ENCODE data around the gene KRT35.

Gene KRT35

DNA sequence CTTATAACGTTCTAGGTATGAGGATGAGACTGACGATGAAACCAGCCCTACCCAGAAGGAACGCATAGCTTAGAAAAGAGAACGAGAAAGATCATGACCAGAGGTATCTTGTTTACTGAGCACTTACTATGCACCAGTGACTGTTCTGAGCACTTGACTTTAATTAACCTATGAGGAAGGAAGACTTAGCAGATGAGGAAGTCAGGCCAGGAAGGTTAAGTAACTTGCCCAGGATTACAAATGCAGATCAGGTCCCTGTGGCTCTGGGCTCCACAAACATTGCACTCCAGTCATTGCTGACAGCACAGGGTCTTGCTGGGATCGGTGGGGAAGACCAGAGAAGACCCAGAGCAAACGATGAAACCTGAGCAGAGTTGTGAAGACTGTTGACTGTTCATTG lies 17.3 kb upstream of the KRT35 start:
- Histone ChIP-seq H3K27ac (ENCODE audit: low read depth, low read length) (no peak overlapping the region), H3K4me3 (ENCODE audit: low read depth, low read length) (no peak overlapping the region), H3K36me3 (ENCODE audit: control insufficient read depth, insufficient read depth, low read length) (no peaks in the 10 kb centered on the region), H3K9ac (ENCODE audit: low read length) (no peak overlapping the region), H3K27me3 (ENCODE audit: control insufficient read depth, insufficient read depth, low read length) (no peaks in the 10 kb centered on the region), H3K4me1 (ENCODE audit: control insufficient read depth, insufficient read depth, low read length) (peaks cover 35% of the 10 kb centered on the region), H3K9me3 (ENCODE audit: control insufficient read depth, insufficient read depth, low read depth, low read length) (no peaks in the 10 kb centered on the region)

DNA sequence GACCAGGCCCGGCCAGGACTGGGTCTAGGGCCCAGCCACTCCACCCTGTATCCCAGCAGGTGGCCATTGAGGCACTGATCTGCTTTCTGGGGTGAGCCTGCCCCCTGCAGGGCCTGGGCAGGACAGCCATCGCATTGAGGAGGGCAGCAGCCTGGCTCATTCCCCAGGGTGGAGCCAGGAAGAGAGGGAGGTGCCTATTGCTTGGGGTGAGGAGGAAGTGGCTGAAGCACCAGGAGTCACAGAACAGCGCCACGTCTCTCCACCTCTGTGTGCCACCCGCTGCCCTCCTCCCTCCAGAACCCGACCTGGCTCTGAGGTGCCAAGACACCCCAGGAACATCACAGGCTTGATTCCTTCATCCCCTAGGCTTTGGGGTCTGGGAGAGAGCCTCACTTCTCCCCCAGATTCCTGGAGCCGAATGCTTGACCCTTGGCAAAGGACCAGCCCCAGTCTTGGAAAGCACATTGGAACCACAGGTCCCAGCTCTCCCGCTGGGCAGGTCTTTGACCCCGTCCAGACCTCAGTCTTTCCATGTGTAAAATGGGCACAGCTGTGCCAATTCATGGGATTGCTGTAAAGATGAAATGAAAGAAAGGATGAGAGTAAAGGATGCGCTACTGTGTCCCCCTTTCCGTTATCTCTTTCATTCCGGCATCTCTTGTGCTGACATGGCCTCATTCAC lies 16.0 kb upstream of the KRT35 start:
- no peaks in the 10 kb centered on the region for H3K36me3 ChIP-seq (ENCODE audit: control insufficient read depth, insufficient read depth, low read length)
- peaks cover 35% of the 10 kb centered on the region for H3K4me1 ChIP-seq (ENCODE audit: control insufficient read depth, insufficient read depth, low read length)
- no peak overlapping the region for H3K27ac ChIP-seq (ENCODE audit: low read depth, low read length)
- H3K4me3 ChIP-seq (ENCODE audit: low read depth, low read length) = no peak overlapping the region
- H3K27me3 ChIP-seq (ENCODE audit: control insufficient read depth, insufficient read depth, low read length) = no peaks in the 10 kb centered on the region
- no peak overlapping the region for H3K9ac ChIP-seq (ENCODE audit: low read length)
- no peaks in the 10 kb centered on the region for H3K9me3 ChIP-seq (ENCODE audit: control insufficient read depth, insufficient read depth, low read depth, low read length)

DNA sequence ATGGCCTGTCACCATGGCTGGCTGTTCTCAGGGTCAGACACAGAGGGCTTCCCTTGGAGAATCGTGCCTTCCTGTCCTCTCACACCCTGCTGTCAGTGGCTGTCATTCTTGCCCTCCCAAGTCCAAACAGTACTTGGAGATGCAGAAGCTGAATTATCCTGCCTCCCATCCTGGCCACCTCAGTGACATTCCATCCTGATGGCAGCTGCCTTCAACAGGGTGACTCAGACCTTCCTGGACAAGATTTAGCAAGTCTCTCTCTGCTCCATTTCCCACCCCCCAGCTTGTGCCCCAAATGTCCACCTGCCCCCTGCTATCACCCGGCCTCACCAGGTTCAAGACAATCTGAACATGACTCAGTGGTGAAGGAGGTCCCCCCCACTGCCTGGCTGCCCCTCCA lies 13.6 kb upstream of the KRT35 start:
- no peaks in the 10 kb centered on the region for H3K9me3 ChIP-seq (ENCODE audit: control insufficient read depth, insufficient read depth, low read depth, low read length)
- H3K9ac ChIP-seq (ENCODE audit: low read length) = no peak overlapping the region
- H3K4me3 ChIP-seq (ENCODE audit: low read depth, low read length) = no peak overlapping the region
- no peaks in the 10 kb centered on the region for H3K36me3 ChIP-seq (ENCODE audit: control insufficient read depth, insufficient read depth, low read length)
- peaks cover 17% of the 10 kb centered on the region; the same call in 1 of the 2 replicates for H3K4me1 ChIP-seq (ENCODE audit: control insufficient read depth, insufficient read depth, low read length)
- no peaks in the 10 kb centered on the region for H3K27me3 ChIP-seq (ENCODE audit: control insufficient read depth, insufficient read depth, low read length)
- H3K27ac ChIP-seq (ENCODE audit: low read depth, low read length) = no peak overlapping the region

DNA sequence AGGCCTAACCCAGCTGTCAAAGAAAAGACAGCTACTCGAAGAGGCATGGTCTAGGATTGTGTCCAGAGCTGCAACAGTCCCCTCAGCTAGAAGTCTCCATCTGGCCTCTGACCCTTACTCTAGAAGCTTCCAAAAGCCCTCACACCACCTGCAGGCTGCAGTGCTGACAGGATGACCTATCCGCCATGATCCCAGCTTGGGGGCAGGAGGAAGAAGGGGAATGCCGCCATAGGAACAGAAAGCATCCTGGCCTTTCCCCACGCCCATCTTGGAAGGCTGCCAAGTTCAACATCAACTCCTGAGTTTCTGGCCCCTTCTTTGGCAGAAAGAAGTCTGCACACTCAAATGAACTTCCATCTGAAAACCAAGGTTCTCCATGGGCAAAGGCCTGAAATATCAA lies 11.8 kb upstream of the KRT35 start:
- Histone ChIP-seq H3K9ac (ENCODE audit: low read length) (no peak overlapping the region), H3K27ac (ENCODE audit: low read depth, low read length) (no peak overlapping the region), H3K27me3 (ENCODE audit: control insufficient read depth, insufficient read depth, low read length) (no peaks in the 10 kb centered on the region), H3K9me3 (ENCODE audit: control insufficient read depth, insufficient read depth, low read depth, low read length) (no peaks in the 10 kb centered on the region), H3K4me1 (ENCODE audit: control insufficient read depth, insufficient read depth, low read length) (peaks cover 9% of the 10 kb centered on the region; the same call in 1 of the 2 replicates), H3K36me3 (ENCODE audit: control insufficient read depth, insufficient read depth, low read length) (no peaks in the 10 kb centered on the region), H3K4me3 (ENCODE audit: low read depth, low read length) (no peak overlapping the region)

DNA sequence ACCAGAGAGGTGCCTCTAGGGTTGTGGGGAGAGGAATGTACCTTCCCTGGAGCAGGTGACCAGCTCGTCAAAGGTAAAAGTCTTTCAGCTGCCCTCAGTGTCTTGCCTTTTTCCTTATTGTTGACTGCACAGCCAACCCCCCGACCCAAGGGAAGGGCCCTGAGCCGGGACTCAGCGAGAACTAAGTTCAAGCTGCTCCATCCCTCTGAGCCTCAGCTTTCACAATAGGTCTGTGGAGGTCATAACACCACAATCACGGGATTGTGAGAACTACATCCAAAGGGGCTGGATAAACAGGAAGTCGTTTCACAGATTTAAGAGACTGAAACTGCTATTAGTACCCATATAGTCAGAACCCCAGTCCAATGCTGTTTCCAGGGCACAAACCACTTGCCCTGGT lies 11.4 kb upstream of the KRT35 start:
- Histone ChIP-seq H3K36me3 (ENCODE audit: control insufficient read depth, insufficient read depth, low read length) (no peaks in the 10 kb centered on the region), H3K4me3 (ENCODE audit: low read depth, low read length) (no peak overlapping the region), H3K27me3 (ENCODE audit: control insufficient read depth, insufficient read depth, low read length) (peaks cover 3% of the 10 kb centered on the region), H3K27ac (ENCODE audit: low read depth, low read length) (no peak overlapping the region), H3K9ac (ENCODE audit: low read length) (no peak overlapping the region), H3K4me1 (ENCODE audit: control insufficient read depth, insufficient read depth, low read length) (peaks cover 9% of the 10 kb centered on the region; the same call in 1 of the 2 replicates), H3K9me3 (ENCODE audit: control insufficient read depth, insufficient read depth, low read depth, low read length) (no peaks in the 10 kb centered on the region)

DNA sequence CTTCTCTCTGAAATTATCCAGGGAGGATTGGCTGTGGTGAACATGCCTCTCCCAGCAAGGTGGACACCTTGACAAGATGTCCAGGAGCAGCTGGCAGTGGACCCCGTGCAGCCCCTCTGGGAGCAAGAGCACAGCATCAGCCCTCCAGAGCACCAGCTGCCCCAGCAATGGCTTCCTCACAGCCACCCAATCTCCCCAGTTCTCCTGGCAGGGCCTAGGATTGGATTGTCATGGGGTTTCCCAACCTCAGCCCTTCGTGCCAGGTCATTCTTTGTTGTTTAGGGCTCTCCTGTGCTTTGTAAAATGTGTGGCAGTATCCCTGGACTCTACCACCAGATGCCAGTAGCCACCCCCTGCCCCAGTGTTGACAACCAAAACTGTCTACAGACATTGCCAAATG lies 10.5 kb upstream of the KRT35 start:
- Histone ChIP-seq H3K4me1 (ENCODE audit: control insufficient read depth, insufficient read depth, low read length) (peaks cover 1% of the 10 kb centered on the region; the same call in 1 of the 2 replicates), H3K36me3 (ENCODE audit: control insufficient read depth, insufficient read depth, low read length) (no peaks in the 10 kb centered on the region), H3K9me3 (ENCODE audit: control insufficient read depth, insufficient read depth, low read depth, low read length) (no peaks in the 10 kb centered on the region), H3K27ac (ENCODE audit: low read depth, low read length) (no peak overlapping the region), H3K9ac (ENCODE audit: low read length) (no peak overlapping the region), H3K27me3 (ENCODE audit: control insufficient read depth, insufficient read depth, low read length) (peaks cover 6% of the 10 kb centered on the region), H3K4me3 (ENCODE audit: low read depth, low read length) (no peak overlapping the region)

DNA sequence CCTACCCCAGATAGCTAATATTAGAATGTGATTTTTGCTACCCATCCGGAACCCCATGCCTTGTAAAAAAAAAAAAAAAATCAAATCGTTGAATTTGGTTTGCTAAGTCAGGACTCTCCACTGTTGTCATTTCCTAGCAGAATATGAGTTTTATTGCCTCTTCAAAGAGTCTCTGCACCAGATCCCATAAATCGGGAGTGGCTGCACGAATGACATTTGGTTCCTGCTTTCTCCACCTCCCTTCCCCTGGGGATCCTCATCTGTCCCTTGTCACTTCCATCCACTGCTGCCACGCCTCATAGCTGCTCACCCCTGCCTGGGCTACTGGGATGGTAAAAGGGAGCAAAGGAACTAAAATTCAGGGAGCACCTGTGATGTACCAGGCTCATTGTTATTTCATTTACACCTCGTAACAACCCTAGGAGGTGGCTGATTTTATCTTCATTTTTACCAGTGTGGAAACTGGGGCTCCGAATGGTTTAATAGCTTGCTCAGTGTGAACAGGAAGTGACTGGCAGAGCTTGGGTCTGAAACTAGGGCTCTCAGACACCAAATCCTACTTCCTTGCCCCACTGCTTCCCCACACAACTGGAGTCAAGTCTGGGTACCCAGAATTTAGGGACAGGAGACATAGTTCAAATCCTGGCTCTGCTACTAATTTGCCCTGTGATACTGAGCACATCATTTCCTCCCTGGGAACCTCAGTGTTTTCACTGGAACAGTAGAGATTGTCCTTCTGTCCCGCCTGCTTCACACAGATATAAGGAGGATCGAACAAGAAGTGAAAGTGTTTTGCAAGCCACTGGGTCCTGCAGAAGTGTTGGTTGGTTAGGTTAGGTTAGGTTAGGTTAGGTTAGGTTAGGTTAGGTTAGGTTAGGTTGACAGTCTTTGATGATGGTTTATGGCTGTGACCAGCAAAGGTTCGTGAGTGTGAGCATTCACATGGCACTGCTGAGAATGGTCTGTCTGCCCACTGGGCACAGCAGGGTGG lies 9.3 kb upstream of the KRT35 start:
- Histone ChIP-seq H3K4me3 (ENCODE audit: low read depth, low read length) (no peak overlapping the region), H3K36me3 (ENCODE audit: control insufficient read depth, insufficient read depth, low read length) (no peaks in the 10 kb centered on the region), H3K27me3 (ENCODE audit: control insufficient read depth, insufficient read depth, low read length) (peaks cover 9% of the 10 kb centered on the region), H3K4me1 (ENCODE audit: control insufficient read depth, insufficient read depth, low read length) (no peaks in the 10 kb centered on the region; the same call in 1 of the 2 replicates), H3K9me3 (ENCODE audit: control insufficient read depth, insufficient read depth, low read depth, low read length) (no peaks in the 10 kb centered on the region), H3K9ac (ENCODE audit: low read length) (no peak overlapping the region), H3K27ac (ENCODE audit: low read depth, low read length) (no peak overlapping the region)

DNA sequence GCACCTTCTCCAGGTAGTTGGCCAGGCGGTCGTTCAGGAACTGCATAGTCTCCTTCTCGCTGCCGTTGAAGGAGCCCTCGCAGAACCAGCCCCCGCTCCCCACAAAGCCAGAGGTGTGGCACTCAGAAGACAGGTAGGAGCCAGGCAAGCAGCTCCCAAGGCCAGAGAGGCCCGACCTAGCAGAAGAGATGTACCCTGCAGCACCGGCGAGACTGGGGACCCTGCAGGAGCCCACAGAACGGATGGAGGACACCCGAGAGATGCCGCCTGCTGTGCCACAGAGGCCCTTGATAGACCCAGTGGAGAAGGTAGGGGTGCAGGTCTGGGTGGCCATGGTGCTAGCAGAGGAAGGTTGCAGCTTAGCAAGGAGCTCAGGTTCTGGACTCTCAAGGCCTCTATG lies 8.6 kb upstream of the KRT35 start, which contains the start of gene KRT36:
Gene KRT36 (minus strand): TSS at position 380 of the 400 bp plus-strand sequence. CDS start 46 bp downstream, at position 334.
- no peak within 1 kb of the TSS for H3K9ac ChIP-seq (ENCODE audit: low read length)
- no peaks in the 10 kb centered on the region for H3K36me3 ChIP-seq (ENCODE audit: control insufficient read depth, insufficient read depth, low read length)
- H3K27me3 ChIP-seq (ENCODE audit: control insufficient read depth, insufficient read depth, low read length) = peaks cover 9% of the 10 kb centered on the region
- H3K4me1 ChIP-seq (ENCODE audit: control insufficient read depth, insufficient read depth, low read length) = no peaks in the 10 kb centered on the region; the same call in 1 of the 2 replicates
- no peak within 1 kb of the TSS for H3K4me3 ChIP-seq (ENCODE audit: low read depth, low read length)
- H3K27ac ChIP-seq (ENCODE audit: low read depth, low read length) = no peak within 1 kb of the TSS
- no peaks in the 10 kb centered on the region for H3K9me3 ChIP-seq (ENCODE audit: control insufficient read depth, insufficient read depth, low read depth, low read length)

DNA sequence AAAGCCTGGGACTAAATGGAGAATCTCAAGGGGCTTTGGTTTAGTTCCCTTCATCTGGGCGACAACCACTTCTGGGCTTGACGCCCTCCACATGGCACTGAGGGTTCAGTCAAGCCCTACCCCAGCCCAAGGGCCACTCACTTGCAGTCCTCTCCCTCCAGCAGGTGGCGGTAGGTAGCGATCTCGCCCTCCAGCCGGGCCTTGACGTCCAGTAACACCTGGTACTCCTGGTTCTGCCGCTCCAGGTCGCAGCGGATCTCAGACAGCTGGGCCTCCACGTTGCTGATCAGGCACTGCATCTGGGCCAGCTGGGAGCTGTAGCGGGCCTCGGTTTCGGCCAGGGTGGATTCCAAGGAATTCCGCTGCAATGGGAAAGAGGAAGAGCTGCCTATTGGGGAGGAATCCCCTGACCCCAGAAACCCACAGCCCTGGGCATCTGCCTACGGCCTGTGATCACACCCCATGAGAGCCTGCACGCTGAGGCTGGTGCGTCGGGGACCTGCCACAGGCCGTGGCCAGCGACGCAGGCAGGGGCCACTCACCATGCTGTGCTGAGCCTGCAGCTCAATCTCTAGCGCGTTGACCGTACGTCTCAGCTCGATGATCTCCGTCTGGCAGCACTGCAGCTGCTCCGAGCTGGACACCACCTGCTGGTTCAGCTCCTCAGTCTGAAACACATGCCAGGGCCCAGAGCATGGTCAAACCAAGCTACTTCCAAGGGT lies 6.0 kb upstream of the KRT35 start:
- no peaks in the 10 kb centered on the region for H3K4me1 ChIP-seq (ENCODE audit: control insufficient read depth, insufficient read depth, low read length)
- H3K9ac ChIP-seq (ENCODE audit: low read length) = no peak overlapping the region
- H3K36me3 ChIP-seq (ENCODE audit: control insufficient read depth, insufficient read depth, low read length) = no peaks in the 10 kb centered on the region
- H3K9me3 ChIP-seq (ENCODE audit: control insufficient read depth, insufficient read depth, low read depth, low read length) = no peaks in the 10 kb centered on the region
- H3K4me3 ChIP-seq (ENCODE audit: low read depth, low read length) = no peak overlapping the region
- H3K27me3 ChIP-seq (ENCODE audit: control insufficient read depth, insufficient read depth, low read length) = peaks cover 9% of the 10 kb centered on the region
- H3K27ac ChIP-seq (ENCODE audit: low read depth, low read length) = no peak overlapping the region

DNA sequence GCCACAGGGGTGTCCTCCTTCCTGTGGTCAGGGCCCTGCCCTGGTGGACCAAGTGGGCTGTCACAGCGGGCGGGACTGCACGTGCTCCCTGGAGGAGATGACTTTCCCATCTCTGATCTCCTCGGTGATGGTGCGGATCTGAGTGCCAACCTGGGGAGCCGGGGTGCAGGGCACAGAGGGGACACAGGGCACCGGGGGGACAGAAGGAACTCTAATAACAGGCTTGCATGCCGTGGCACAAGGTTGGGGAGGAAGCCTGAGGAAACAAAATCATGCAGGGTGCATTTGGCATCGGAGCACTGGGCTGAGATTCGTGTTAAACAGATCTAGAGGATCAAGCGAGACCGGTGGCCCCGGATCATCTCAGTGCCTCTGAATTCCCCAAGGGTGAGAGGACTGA lies 5.4 kb upstream of the KRT35 start:
- peaks cover 9% of the 10 kb centered on the region for H3K27me3 ChIP-seq (ENCODE audit: control insufficient read depth, insufficient read depth, low read length)
- H3K4me1 ChIP-seq (ENCODE audit: control insufficient read depth, insufficient read depth, low read length) = no peaks in the 10 kb centered on the region
- no peaks in the 10 kb centered on the region for H3K36me3 ChIP-seq (ENCODE audit: control insufficient read depth, insufficient read depth, low read length)
- no peak overlapping the region for H3K4me3 ChIP-seq (ENCODE audit: low read depth, low read length)
- H3K9ac ChIP-seq (ENCODE audit: low read length) = no peak overlapping the region
- H3K9me3 ChIP-seq (ENCODE audit: control insufficient read depth, insufficient read depth, low read depth, low read length) = no peaks in the 10 kb centered on the region
- no peak overlapping the region for H3K27ac ChIP-seq (ENCODE audit: low read depth, low read length)
